H1 (cell line): Measurements from ENCODE around the gene WDR45. TPM values are rescaled to one million over a fixed set of nuclear protein-coding genes. Genes with fewer than 3 reads are reported as not detected.

Experiments used
- CTCF ChIA-PET: fragments of 300-600 bp; sonication (Branson Sonifier 250); formaldehyde crosslinking; loops from one replicate; lab custom pipeline; 2021; ENCODE audit not compliant: partially characterized antibody; lab: Charles Lee
- POLR2A ChIA-PET: fragments of 300-600 bp; sonication (Branson Sonifier 250); formaldehyde crosslinking; loops from one replicate; lab custom pipeline; 2021; ENCODE audit warnings: inconsistent platforms; ENCODE audit not compliant: partially characterized antibody; lab: Charles Lee
- DNase-seq, 2 experiments: peaks; one replicate each; pipeline versions ENCODE4 v3.0.0 to v3.0.0-alpha.2; 2010 to 2022; ENCODE audit warnings: low spot score in 2 of 2, low read depth in 1 of 2, mixed read lengths in 1 of 2
- FAIRE-seq: peaks from 2 replicates; lab custom pipeline; 2011; peaks lifted over from hg19 to GRCh38; lab: Jason Lieb, UNC
- H2AFZ ChIP-seq: 2 replicates; pipeline ENCODE4 v1.8.1; 2012; ENCODE audit warnings: low read length, inconsistent platforms
- H2AK5ac ChIP-seq: 2 replicates; pipeline ENCODE4 v1.6.1; 2013; ENCODE audit warnings: low read depth, low read length
- H2BK120ac ChIP-seq: replicated peaks from 2 replicates; pipeline ENCODE3; 2013; ENCODE audit warnings: low read depth, low read length, inconsistent platforms
- H2BK12ac ChIP-seq: 2 replicates; pipeline ENCODE4 v1.6.1; 2013; ENCODE audit warnings: low read depth, low read length
- H2BK15ac ChIP-seq: 2 replicates; pipeline ENCODE4 v1.6.1; 2013; ENCODE audit warnings: low read length
- H2BK20ac ChIP-seq: 2 replicates; pipeline ENCODE4 v1.6.1; 2013; ENCODE audit warnings: low read length
- H2BK5ac ChIP-seq: 2 replicates; pipeline ENCODE4 v1.6.1; 2013; ENCODE audit warnings: low read depth, low read length
- H3K14ac ChIP-seq: 2 replicates; pipeline ENCODE4 v1.6.1; 2013; ENCODE audit warnings: inconsistent platforms; ENCODE audit not compliant: insufficient read length
- H3K18ac ChIP-seq: 2 replicates; pipeline ENCODE4 v1.6.1; 2013; ENCODE audit warnings: low read length; ENCODE audit errors: extremely low read depth
- H3K23ac ChIP-seq: 2 replicates; pipeline ENCODE4 v1.6.1; 2013; ENCODE audit warnings: inconsistent platforms; ENCODE audit not compliant: insufficient read length
- H3K23me2 ChIP-seq: 2 replicates; pipeline ENCODE4 v1.6.1; 2013; ENCODE audit warnings: low read depth, low read length
- H3K27ac ChIP-seq: 2 replicates; pipeline ENCODE4 v1.6.1; 2011; ENCODE audit warnings: low read depth, low read length, inconsistent platforms
- H3K27me3 ChIP-seq, 4 experiments: replicated peaks in 1 of 4; 1 replicate in 1 of 4; 2 replicates in 3 of 4; pipeline versions ENCODE4 v1.6.1 to v1.8.1; 2011 to 2013; ENCODE audit warnings: low read length in 3 of 4, mild to moderate bottlenecking in 3 of 4, inconsistent platforms in 2 of 4, mixed read lengths in 2 of 4, moderate library complexity in 1 of 4; ENCODE audit not compliant: control insufficient read depth in 3 of 4, insufficient read depth in 3 of 4; ENCODE audit errors: extremely low read depth in 1 of 4
- H3K36me3 ChIP-seq, 4 experiments: 2 replicates each; pipeline versions ENCODE4 v1.6.1 to v1.8.1; 2011 to 2013; ENCODE audit warnings: mild to moderate bottlenecking in 4 of 4, low read length in 3 of 4, moderate library complexity in 2 of 4, control low read depth in 1 of 4, inconsistent platforms in 1 of 4; ENCODE audit not compliant: insufficient read depth in 4 of 4, control insufficient read depth in 2 of 4
- H3K4ac ChIP-seq: replicated peaks from 2 replicates; pipeline ENCODE3; 2013; ENCODE audit warnings: low read length, low read depth, mixed read lengths, inconsistent platforms; ENCODE audit not compliant: insufficient read length
- H3K4me1 ChIP-seq, 4 experiments: replicated peaks in 1 of 4; 1 replicate in 1 of 4; 2 replicates in 3 of 4; pipeline versions ENCODE4 v1.6.1 to v1.8.1; 2011 to 2013; ENCODE audit warnings: low read length in 3 of 4, inconsistent platforms in 2 of 4, mixed read lengths in 1 of 4; ENCODE audit not compliant: insufficient read depth in 4 of 4, control insufficient read depth in 3 of 4
- H3K4me2 ChIP-seq, 2 experiments: 2 replicates each; pipeline versions ENCODE4 v1.6.1 to v1.8.1; 2011 to 2013; ENCODE audit warnings: low read depth in 2 of 2, low read length in 2 of 2, control low read depth in 1 of 2, inconsistent platforms in 1 of 2, mild to moderate bottlenecking in 1 of 2; ENCODE audit not compliant: insufficient read depth in 1 of 2
- H3K4me3 ChIP-seq, 4 experiments: fragments of 200-600, 300-600 bp in 1 of 4; sonication (generic), shearing (Covaris generic), sonication (Bioruptor Twin) in 1 of 4; 2 replicates each; pipeline versions ENCODE4 v1.5.1 to v1.8.1; 2011 to 2016; ENCODE audit warnings: low read length in 4 of 4, low read depth in 3 of 4, control low read depth in 2 of 4, inconsistent platforms in 2 of 4, mild to moderate bottlenecking in 2 of 4, mixed read lengths in 1 of 4, moderate library complexity in 1 of 4; ENCODE audit not compliant: insufficient read depth in 2 of 4; ENCODE audit errors: extremely low read depth in 1 of 4
- H3K56ac ChIP-seq: replicated peaks from 2 replicates; pipeline ENCODE3; 2013; ENCODE audit warnings: low read depth, mild to moderate bottlenecking, mixed read lengths, low read length, inconsistent platforms; ENCODE audit not compliant: insufficient read length
- H3K79me1 ChIP-seq: 2 replicates; pipeline ENCODE4 v1.6.1; 2013; ENCODE audit warnings: low read depth, low read length, control low read depth
- H3K79me2 ChIP-seq, 2 experiments: 2 replicates each; pipeline versions ENCODE4 v1.6.1 to v1.8.1; 2012 to 2013; ENCODE audit warnings: low read length in 2 of 2, mild to moderate bottlenecking in 2 of 2, inconsistent platforms in 1 of 2; ENCODE audit not compliant: insufficient read depth in 2 of 2, control insufficient read depth in 1 of 2
- H3K9ac ChIP-seq, 4 experiments: replicated peaks in 1 of 4; 1 replicate in 1 of 4; 2 replicates in 3 of 4; pipeline versions ENCODE4 v1.6.1 to v1.8.1; 2011 to 2013; ENCODE audit warnings: low read depth in 3 of 4, low read length in 3 of 4, control low read depth in 2 of 4, mild to moderate bottlenecking in 2 of 4, moderate library complexity in 2 of 4, inconsistent platforms in 1 of 4; ENCODE audit errors: extremely low read depth in 1 of 4
- H3K9me3 ChIP-seq, 2 experiments: 2 replicates each; pipeline versions ENCODE4 v1.6.1 to v1.8.1; 2012 to 2013; ENCODE audit warnings: mild to moderate bottlenecking in 2 of 2, moderate library complexity in 2 of 2, control low read depth in 1 of 2, inconsistent platforms in 1 of 2, low read depth in 1 of 2, low read length in 1 of 2, mixed read lengths in 1 of 2; ENCODE audit not compliant: insufficient read depth in 2 of 2
- H4K20me1 ChIP-seq, 2 experiments: replicated peaks in 1 of 2; 2 replicates each; pipeline versions ENCODE3 to v1.8.1; 2011 to 2013; ENCODE audit warnings: inconsistent platforms in 2 of 2, low read length in 2 of 2, mild to moderate bottlenecking in 1 of 2; ENCODE audit not compliant: insufficient read depth in 2 of 2, control insufficient read depth in 1 of 2
- H4K5ac ChIP-seq: 2 replicates; pipeline ENCODE4 v1.6.1; 2013; ENCODE audit warnings: low read length, low read depth, mixed read lengths, inconsistent platforms; ENCODE audit not compliant: insufficient read length
- H4K8ac ChIP-seq: 2 replicates; pipeline ENCODE4 v1.8.0; 2013; ENCODE audit warnings: mild to moderate bottlenecking, moderate library complexity, low read length, inconsistent platforms; ENCODE audit not compliant: insufficient read depth; ENCODE audit errors: extremely low read depth
- H4K91ac ChIP-seq: replicated peaks from 2 replicates; pipeline ENCODE3; 2013; ENCODE audit warnings: low read length, mixed read lengths, inconsistent platforms; ENCODE audit not compliant: insufficient read length
- TBP ChIP-seq: IDR thresholded peaks from 2 replicates; pipeline ENCODE4 v1.6.1; 2011; ENCODE audit warnings: low read depth, low read length, improper control_type of control experiment
- WGBS, 2 experiments: shearing (Covaris generic) in 1 of 2; methylation state at CpG; one replicate each; pipeline versions ENCODE4 v1.1.6 to v1.1.7; 2013 to 2015; ENCODE audit warnings: low lambda C conversion rate in 2 of 2, mixed read lengths in 2 of 2, inconsistent platforms in 1 of 2, low coverage in 1 of 2, missing lambda C conversion rate in 1 of 2; ENCODE audit not compliant: insufficient replicate concordance in 2 of 2, insufficient coverage in 1 of 2, insufficient read length in 1 of 2; ENCODE audit errors: extremely low coverage in 1 of 2, missing lambda C conversion rate in 1 of 2; 5-methylcytosine and 5-hydroxymethylcytosine counted together
- polyA plus RNA-seq, 7 experiments: library from polyadenylated mRNA; depleted of rRNA in 3 of 7; stranded (reverse) in 5 of 7; unstranded in 2 of 7; fragments of >200 nt in 5 of 7; fragments of 200-250 nt in 2 of 7; gene quantifications; 1 replicate in 5 of 7; 2 replicates in 1 of 7; 4 replicates in 1 of 7; pipeline versions ENCODE4 v1.2.1 to v1.2.3, GENCODE V29; 2011 to 2013; ENCODE audit warnings: missing spikeins in 2 of 7, mixed read lengths in 2 of 7
- total RNA-seq: library from RNA; stranded (reverse); fragmentation: NEBNext Ultra II Directional; extraction: Animal tissue kit (Norgen Biotek cat#: 25700); gene quantifications from 2 replicates; pipeline ENCODE4 v1.2.1, GENCODE V29; 2021
- TF ChIP-seq, protein P1 (sequence below): IDR thresholded peaks from 2 replicates; pipeline ENCODE4 v1.6.1; 2012; ENCODE audit warnings: inconsistent platforms

WDR45 gene
- total and polyA plus RNA-seq, 2 of the 8 experiments (the other 6 are each of a cell fraction or from before 2014, with no cell fraction given) = 27.9 to 49.7 TPM

DNA sequence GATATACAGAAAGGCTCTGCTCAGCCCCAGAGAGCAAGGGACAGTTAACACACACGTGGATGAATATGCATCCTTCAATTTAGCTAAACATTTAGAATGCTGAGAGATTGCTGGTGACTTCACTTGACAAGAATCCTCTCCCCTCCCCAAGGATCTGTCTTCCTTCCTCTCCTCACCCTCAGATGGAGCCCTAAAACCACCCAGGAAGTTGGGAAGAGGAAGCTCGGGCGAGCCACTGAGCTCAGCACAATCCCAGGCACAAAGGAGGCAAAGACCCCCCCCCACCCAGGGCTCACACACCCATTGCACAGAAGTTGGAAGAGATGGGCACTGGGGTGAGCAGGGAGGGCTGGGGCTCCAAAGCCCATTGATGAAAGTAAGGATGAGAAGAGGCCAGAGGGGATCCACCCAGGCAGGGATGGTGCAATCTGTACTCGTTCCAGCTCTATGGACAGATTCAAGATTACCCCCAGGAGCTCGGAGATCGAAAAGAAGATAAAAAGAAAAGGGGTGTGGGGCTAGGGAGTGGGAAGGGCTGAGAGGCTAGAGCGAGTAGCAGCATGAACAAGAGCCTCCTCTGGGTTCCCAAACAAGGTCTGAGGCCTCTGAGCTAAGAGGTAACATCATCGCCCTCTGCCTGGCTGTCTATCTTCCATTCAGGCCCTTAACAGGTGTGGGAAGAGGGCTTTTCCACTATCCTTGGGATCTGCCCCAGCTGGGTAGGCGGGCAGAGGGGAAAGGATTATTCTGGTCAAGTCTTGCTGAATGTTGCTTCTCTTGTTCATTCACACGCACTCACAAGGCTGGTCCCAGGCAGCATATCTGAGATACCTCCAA is 37.7 kb downstream of the WDR45 start:
- FAIRE-seq = peak; percentile 73
- CTCF ChIA-PET = interaction anchor here (0.6 to 1.1 kb wide), 4 partner anchors 13 to 105 kb away, joined by 3 to 4 read pairs (median 3); no protein-coding TSS in a partner anchor
- WGBS, 2 experiments = 1% methylated on average over 10 of the region's 10 CpGs; no CpG with 5 or more reads in 1 of the 2 experiments

More for the DNA sequence above, 37.7 kb downstream of the WDR45 start:
- Histone ChIP-seq H3K14ac (no peak overlapping the region), H3K4me1 (peaks cover 6 to 13% (median 7%) of the 10 kb centered on the region in 4 experiments), H2AK5ac (no peak overlapping the region), H2AFZ (no peak overlapping the region), H3K23me2 (peaks cover 2% of the 10 kb centered on the region; the same call in 1 of the 2 replicates), H2BK12ac (0 out of 2 replicates have a peak overlapping the region, but pooled peaks have one; percentile 60), H3K36me3 (peaks cover 9 to 26% (median 19%) of the 10 kb centered on the region in 4 experiments; a peak in 6 of 8 replicates), H3K9ac (peak overlapping the region in 3 of 4 experiments; percentile 54 to 82 (median 68); a peak in 6 of 7 replicates), H3K79me1 (no peaks in the 10 kb centered on the region), H2BK120ac (peak overlapping the region; percentile 67), H4K5ac (peak overlapping the region; percentile 64), H2BK20ac (no peak overlapping the region), H3K4ac (no peak overlapping the region), H4K8ac (no peak overlapping the region), H3K23ac (no peak overlapping the region), H4K91ac (peak overlapping the region; percentile 66), H3K27me3 (no peaks in the 10 kb centered on the region), H3K4me3 (peak overlapping the region; percentile 73 to 95 (median 86)), H3K27ac (peak overlapping the region; percentile 81), H2BK15ac (peak overlapping the region; percentile 81; the same call in 1 of the 2 replicates), H4K20me1 (no peaks in the 10 kb centered on the region), H3K18ac (peak overlapping the region; percentile 60), H3K79me2 (peaks cover 9 to 34% of the 10 kb centered on the region in 2 experiments; a peak in 3 of 4 replicates), H3K56ac (peak overlapping the region; percentile 70), H3K9me3 (no peaks in the 10 kb centered on the region), H2BK5ac (peak overlapping the region; percentile 85), H3K4me2 (peak overlapping the region; percentile 67 to 75)
- TF ChIP-seq, protein P1, sequence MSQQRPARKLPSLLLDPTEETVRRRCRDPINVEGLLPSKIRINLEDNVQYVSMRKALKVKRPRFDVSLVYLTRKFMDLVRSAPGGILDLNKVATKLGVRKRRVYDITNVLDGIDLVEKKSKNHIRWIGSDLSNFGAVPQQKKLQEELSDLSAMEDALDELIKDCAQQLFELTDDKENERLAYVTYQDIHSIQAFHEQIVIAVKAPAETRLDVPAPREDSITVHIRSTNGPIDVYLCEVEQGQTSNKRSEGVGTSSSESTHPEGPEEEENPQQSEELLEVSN = no peak
- TF ChIP-seq TBP = peak; percentile 17; the same call in 1 of the 2 replicates
- no peak for DNase-seq
- POLR2A ChIA-PET = interaction anchor here (0.5 to 3.8 kb wide), 16 partner anchors 11 to 382 kb away, joined by 3 to 24 read pairs (median 4); partner anchors contain the start of genes CCDC120, GRIPAP1, KCND1 and PQBP1
